PFSK-1 (cell line): ENCODE measurements around the gene PRMT1.

Experiments
- FOXP2 ChIP-seq: optimal IDR thresholded peaks from 2 replicates; pipeline ENCODE3; 2011; ENCODE audit warnings: borderline replicate concordance, control low read depth, inconsistent platforms; ENCODE audit not compliant: insufficient read depth; ENCODE audit errors: extremely low read length, extremely low read depth
- POLR2AphosphoS5 ChIP-seq: IDR thresholded peaks from 2 replicates; pipeline ENCODE4 v1.6.1; 2012; ENCODE audit warnings: low read depth, mild to moderate bottlenecking, control low read depth, low read length, moderate library complexity
- SIN3A ChIP-seq: IDR thresholded peaks from 2 replicates; pipeline ENCODE4 v1.6.1; 2012; ENCODE audit warnings: mild to moderate bottlenecking, low read length, moderate library complexity, borderline replicate concordance; ENCODE audit not compliant: insufficient read depth
- TAF1 ChIP-seq: IDR thresholded peaks from 2 replicates; pipeline ENCODE4 v1.6.1; 2012; ENCODE audit warnings: low read length, control low read depth, borderline replicate concordance; ENCODE audit not compliant: insufficient read depth
- TF ChIP-seq, protein P1 (sequence below), 2 experiments: IDR thresholded peaks; 2 replicates each; pipeline versions ENCODE4 v1.6.1 to v1.8.0; 2011 to 2012; ENCODE audit warnings: low read depth in 2 of 2, low read length in 2 of 2, control low read depth in 1 of 2, inconsistent platforms in 1 of 2, mild to moderate bottlenecking in 1 of 2, moderate library complexity in 1 of 2; ENCODE audit not compliant: insufficient read depth in 1 of 2

Gene PRMT1

DNA sequence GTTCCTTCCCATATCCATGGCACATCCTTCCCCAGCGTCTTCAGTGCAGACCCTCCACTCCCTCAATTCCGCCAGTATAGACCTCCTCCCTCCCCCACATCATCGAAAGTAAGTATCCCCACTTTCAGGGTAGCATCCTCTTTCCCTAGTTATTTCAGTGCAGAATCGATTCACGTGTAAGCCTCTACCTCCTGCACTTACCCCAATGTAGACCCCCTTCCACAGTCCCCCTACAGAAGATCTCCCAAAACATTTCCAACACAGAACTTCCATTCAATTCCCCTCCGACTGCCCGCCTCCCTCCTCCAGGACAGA, 12.1 kb upstream of the PRMT1 start:
- TF ChIP-seq, protein P1, sequence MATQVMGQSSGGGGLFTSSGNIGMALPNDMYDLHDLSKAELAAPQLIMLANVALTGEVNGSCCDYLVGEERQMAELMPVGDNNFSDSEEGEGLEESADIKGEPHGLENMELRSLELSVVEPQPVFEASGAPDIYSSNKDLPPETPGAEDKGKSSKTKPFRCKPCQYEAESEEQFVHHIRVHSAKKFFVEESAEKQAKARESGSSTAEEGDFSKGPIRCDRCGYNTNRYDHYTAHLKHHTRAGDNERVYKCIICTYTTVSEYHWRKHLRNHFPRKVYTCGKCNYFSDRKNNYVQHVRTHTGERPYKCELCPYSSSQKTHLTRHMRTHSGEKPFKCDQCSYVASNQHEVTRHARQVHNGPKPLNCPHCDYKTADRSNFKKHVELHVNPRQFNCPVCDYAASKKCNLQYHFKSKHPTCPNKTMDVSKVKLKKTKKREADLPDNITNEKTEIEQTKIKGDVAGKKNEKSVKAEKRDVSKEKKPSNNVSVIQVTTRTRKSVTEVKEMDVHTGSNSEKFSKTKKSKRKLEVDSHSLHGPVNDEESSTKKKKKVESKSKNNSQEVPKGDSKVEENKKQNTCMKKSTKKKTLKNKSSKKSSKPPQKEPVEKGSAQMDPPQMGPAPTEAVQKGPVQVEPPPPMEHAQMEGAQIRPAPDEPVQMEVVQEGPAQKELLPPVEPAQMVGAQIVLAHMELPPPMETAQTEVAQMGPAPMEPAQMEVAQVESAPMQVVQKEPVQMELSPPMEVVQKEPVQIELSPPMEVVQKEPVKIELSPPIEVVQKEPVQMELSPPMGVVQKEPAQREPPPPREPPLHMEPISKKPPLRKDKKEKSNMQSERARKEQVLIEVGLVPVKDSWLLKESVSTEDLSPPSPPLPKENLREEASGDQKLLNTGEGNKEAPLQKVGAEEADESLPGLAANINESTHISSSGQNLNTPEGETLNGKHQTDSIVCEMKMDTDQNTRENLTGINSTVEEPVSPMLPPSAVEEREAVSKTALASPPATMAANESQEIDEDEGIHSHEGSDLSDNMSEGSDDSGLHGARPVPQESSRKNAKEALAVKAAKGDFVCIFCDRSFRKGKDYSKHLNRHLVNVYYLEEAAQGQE (IDR thresholded peaks at IDR 0.05; ENCODE audit: insufficient read depth in 1 of 2, low read depth in 2 of 2, low read length in 2 of 2), result no peak
- TF ChIP-seq FOXP2 (no peak), POLR2AphosphoS5 (no peak), TAF1 (no peak), SIN3A (no peak)

DNA sequence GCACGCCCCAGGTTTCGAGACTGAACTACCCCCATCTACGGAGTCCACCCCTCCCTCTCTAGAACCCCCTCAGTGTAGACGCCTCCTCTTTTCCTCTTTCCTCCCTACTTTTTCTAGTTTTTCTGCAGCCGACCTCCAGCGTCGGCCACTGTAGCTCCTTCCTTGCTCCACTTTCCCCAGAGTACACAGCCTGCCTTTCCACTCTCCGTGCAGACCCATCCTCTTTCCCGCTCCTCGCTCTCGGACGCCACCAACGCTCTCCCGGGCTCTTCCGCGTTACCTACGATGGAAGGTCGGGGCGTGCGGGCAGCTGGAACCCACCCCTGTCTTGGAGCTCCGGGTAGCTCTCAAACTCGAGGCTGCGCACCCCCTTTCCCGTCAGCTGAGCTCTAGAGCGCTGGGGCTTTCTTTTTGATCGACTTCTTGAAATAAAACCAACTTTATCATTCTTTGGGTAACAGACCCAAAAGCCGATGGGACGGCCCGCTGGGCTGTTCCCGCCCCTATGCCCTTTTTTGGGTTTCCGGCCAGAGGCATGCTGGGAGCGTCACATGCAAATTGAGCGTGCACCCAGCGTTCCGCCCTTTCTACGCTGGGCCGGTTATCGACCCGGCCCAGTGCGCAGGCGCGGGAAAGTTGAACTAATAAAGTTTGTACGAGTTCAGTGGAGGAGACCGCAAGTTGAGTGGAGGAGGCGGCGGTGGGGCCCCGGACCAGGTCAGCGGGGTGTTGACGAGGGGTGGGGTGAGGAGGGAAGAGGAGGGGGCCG, 11.5 kb upstream of the PRMT1 start, which contains the start of the genes BCL2L12 and IRF3:
Gene BCL2L12, plus strand, starts transcription at position 583 of the 769 bp plus-strand sequence. CDS start 760 bp downstream, outside the sequence.
Gene IRF3, minus strand, starts transcription at position 507 of the 769 bp plus-strand sequence. CDS start 1,019 bp downstream, outside the sequence.
- TF ChIP-seq, protein P1 (IDR thresholded peaks at IDR 0.05; ENCODE audit: insufficient read depth in 1 of 2, low read depth in 2 of 2, low read length in 2 of 2), result no peak
- TF ChIP-seq TAF1, result peak; percentile 34; the same call in 1 of the 2 replicates
- peak; percentile 33 for TF ChIP-seq FOXP2
- TF ChIP-seq POLR2AphosphoS5, result peak; percentile 78; the same call in 1 of the 2 replicates
- TF ChIP-seq SIN3A, result no peak

DNA sequence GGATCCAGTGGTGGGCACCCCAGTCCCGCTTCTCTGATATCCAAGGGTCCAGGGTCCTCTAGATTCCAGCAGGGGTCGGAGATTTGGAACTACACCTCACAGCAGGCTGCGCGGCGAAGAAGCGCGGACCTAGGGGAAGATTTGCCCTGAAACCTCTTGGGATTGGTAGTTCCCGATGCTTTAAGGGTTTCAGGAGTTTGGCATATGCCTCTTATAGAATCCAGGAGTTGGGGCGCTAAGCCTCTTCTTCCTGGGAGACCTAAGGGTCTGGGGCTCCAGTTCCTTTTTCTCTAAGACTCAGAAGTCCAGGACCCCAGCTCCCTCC, 11.0 kb upstream of the PRMT1 start:
- TF ChIP-seq TAF1, result no peak
- TF ChIP-seq POLR2AphosphoS5, result no peak
- TF ChIP-seq, protein P1 (IDR thresholded peaks at IDR 0.05; ENCODE audit: insufficient read depth in 1 of 2, low read depth in 2 of 2, low read length in 2 of 2), result no peak

DNA sequence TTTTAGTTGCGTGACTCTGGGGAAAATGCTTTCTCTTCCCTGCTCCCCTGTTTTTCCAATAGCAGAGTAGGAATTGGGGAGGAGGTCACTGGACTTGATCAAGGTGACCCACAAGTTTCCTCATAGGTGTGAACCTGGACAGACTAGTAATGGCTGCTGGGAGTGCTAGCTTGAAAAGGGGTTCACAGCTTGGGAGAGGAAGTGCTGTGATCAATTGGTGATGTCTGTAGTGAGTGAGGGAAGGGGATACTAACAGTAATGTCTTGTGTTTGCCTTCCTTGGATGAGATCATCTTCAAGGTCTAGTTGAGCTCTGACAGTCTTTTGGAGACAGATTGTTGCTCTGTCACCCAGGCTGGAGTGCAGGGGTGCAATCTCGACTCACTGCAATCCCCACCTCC, 9.6 kb upstream of the PRMT1 start:
- no peak for TF ChIP-seq FOXP2
- no peak for TF ChIP-seq POLR2AphosphoS5
- TF ChIP-seq, protein P1 (IDR thresholded peaks at IDR 0.05; ENCODE audit: insufficient read depth in 1 of 2, low read depth in 2 of 2, low read length in 2 of 2), result no peak
- no peak for TF ChIP-seq TAF1
- TF ChIP-seq SIN3A, result no peak

DNA sequence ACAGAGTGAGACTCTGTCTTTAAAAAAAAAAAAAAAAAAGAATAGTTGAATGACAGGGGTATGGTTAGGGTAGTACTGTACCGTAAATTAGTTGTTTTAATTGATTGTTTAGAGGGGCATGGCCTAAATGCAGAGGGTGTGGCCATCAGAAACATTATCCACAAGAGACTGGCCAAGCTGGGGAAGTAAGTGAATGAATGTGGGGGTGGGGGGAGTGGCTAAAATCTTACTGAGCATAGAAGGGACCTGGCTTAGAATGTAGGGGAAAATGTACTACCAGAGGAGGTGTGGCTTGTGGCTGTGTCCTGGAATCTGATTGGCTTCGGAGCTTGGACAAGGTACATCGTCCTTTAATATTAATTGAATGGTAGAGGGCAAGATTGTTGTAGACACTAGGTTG, 7.6 kb upstream of the PRMT1 start:
- TF ChIP-seq SIN3A (no peak), TAF1 (no peak), POLR2AphosphoS5 (no peak), FOXP2 (no peak)
- TF ChIP-seq, protein P1 (IDR thresholded peaks at IDR 0.05; ENCODE audit: insufficient read depth in 1 of 2, low read depth in 2 of 2, low read length in 2 of 2), result no peak
